HUES64 (cell line): ENCODE results near the gene ACP2.
"Not testable (repeated sequence)": the region's sequence is repeated elsewhere in the genome, so short reads cannot be mapped to it uniquely, and the experiment has no call there.

Experiments
- H3K27ac ChIP-seq: 2 replicates; pipeline ENCODE4 v1.7.0; 2013; ENCODE audit warnings: low read depth, low read length, inconsistent platforms
- H3K27me3 ChIP-seq: 2 replicates; pipeline ENCODE4 v1.6.1; 2013; ENCODE audit warnings: mild to moderate bottlenecking, low read length; ENCODE audit not compliant: insufficient read depth
- H3K36me3 ChIP-seq: 2 replicates; pipeline ENCODE4 v1.6.1; 2013; ENCODE audit warnings: mild to moderate bottlenecking, low read length; ENCODE audit not compliant: insufficient read depth
- H3K4me1 ChIP-seq: 2 replicates; pipeline ENCODE4 v1.6.1; 2013; ENCODE audit warnings: mild to moderate bottlenecking, low read length, moderate library complexity; ENCODE audit not compliant: insufficient read depth
- H3K4me3 ChIP-seq: 2 replicates; pipeline ENCODE4 v1.5.1; 2013; ENCODE audit warnings: mild to moderate bottlenecking, low read length, moderate library complexity
- H3K9ac ChIP-seq: 2 replicates; pipeline ENCODE4 v1.6.1; 2013; ENCODE audit warnings: mild to moderate bottlenecking, low read depth, low read length
- H3K9me3 ChIP-seq: 2 replicates; pipeline ENCODE4 v1.6.1; 2013; ENCODE audit warnings: low read depth, low read length; ENCODE audit not compliant: insufficient read depth
- WGBS: fragments of 150-250, 120-280 bp; methylation state at CpG from one replicate; pipeline ENCODE4 v1.1.7; 2013; ENCODE audit warnings: missing lambda C conversion rate; 5-methylcytosine and 5-hydroxymethylcytosine counted together

The ACP2 gene

DNA sequence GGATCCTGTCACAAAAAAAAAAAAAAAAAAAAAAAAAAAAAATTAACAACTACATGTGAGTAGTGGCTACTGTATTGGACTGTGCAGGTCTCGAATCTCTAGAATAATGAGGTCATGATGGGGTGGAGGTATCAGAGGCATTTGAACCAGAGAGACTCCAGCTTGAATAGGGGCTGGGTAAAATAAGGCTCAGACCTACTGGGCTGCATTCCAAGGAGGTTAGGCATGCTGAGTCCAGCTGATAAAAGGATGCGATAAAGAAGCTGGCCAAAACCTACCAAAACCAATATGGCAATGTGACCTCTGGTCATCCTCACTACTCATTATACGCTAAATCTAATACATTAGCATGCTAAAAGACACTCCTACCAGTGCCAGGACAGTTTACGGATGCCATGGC lies 56.5 kb downstream of the ACP2 start:
- H3K27ac ChIP-seq = no peak overlapping the region
- 91% methylated on average over 4 of the region's 4 CpGs for WGBS
- H3K9ac ChIP-seq = no peak overlapping the region
- H3K9me3 ChIP-seq = no peaks in the 10 kb centered on the region
- peaks cover 8% of the 10 kb centered on the region; the same call in 1 of the 2 replicates for H3K4me1 ChIP-seq
- H3K4me3 ChIP-seq = no peak overlapping the region
- no peaks in the 10 kb centered on the region for H3K36me3 ChIP-seq
- peaks cover 14% of the 10 kb centered on the region for H3K27me3 ChIP-seq

DNA sequence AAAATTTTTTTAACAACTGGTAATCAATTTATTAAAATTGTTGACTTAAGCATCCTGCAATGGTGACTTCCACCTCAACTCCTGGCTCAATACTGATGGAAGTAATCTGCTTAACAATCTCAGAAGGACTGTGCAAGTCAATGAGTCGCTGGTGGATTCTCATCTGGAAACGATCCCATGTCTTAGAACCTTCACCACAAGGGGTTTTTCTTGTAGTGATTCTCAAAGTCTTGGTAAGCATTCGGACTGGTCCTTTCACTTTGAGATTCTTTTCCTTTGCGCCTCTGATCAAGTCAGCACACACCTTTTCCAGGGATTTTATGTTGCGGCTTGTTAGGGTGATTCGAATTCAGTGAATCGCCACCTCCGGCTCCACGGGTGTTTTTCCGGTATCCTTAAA lies 57.5 kb downstream of the ACP2 start:
- H3K9ac ChIP-seq, H3K4me3 ChIP-seq, H3K9me3 ChIP-seq, H3K36me3 ChIP-seq, H3K27ac ChIP-seq, H3K4me1 ChIP-seq: not testable (repeated sequence)
- H3K27me3 ChIP-seq = peaks cover 21% of the 10 kb centered on the region
- WGBS = 93% methylated on average over 10 of the region's 10 CpGs
